B cell (primary cell): Measurements from ENCODE around the gene STK33. TPM values are rescaled to one million over a fixed set of nuclear protein-coding genes. Genes with fewer than 3 reads are reported as not detected.

Experiments
- ATAC-seq: fragments of 200-7000 bp; cut with Tn5 transposase; one replicate; pipeline ENCODE4 v1.10.0; 2021; ENCODE audit warnings: low read depth, mild to moderate bottlenecking, moderate number of reproducible peaks, moderate library complexity
- CTCF ChIA-PET: fragments of 350-600 bp; sonication (Branson Sonifier 250); formaldehyde crosslinking; loops from one replicate; lab custom pipeline; 2021; ENCODE audit warnings: antibody characterized with exemption, inconsistent platforms; lab: Charles Lee
- POLR2A ChIA-PET: fragments of 350-600 bp; sonication (Branson Sonifier 250); formaldehyde crosslinking; loops from one replicate; lab custom pipeline; 2021; ENCODE audit warnings: antibody characterized with exemption; lab: Charles Lee
- DNase-seq: peaks from one replicate; pipeline ENCODE4 v3.0.0; 2013
- H2AFZ ChIP-seq: 2 replicates; pipeline ENCODE4 v1.6.1; 2012; ENCODE audit warnings: mild to moderate bottlenecking, low read depth, low read length; ENCODE audit not compliant: insufficient read depth, poor library complexity, severe bottlenecking
- H3K27ac ChIP-seq, 2 donors: 1 replicate in 1 of 2; 2 replicates in 1 of 2; pipeline ENCODE4 v1.5.1; 2012 to 2013; ENCODE audit warnings: low read length in 2 of 2, mild to moderate bottlenecking in 2 of 2, moderate library complexity in 1 of 2
- H3K27me3 ChIP-seq, 4 experiments: fragments of 200-600 bp in 1 of 4; sonication (generic) in 1 of 4; replicated peaks in 1 of 4; 1 replicate in 2 of 4; 2 replicates in 2 of 4; pipeline versions ENCODE4 v1.6.1 to v1.7.0; 2013 to 2016; ENCODE audit warnings: low read length in 3 of 4, mild to moderate bottlenecking in 2 of 4, mixed read lengths in 1 of 4, moderate library complexity in 1 of 4; ENCODE audit not compliant: insufficient read depth in 4 of 4, control insufficient read depth in 3 of 4; ENCODE audit errors: control extremely low read depth in 1 of 4
- H3K36me3 ChIP-seq, 2 experiments: replicated peaks in 1 of 2; 1 replicate in 1 of 2; 2 replicates in 1 of 2; pipeline versions ENCODE4 v1.6.1 to v1.7.1; 2013; ENCODE audit warnings: low read length in 1 of 2; ENCODE audit not compliant: insufficient read depth in 2 of 2, control insufficient read depth in 1 of 2; ENCODE audit errors: control extremely low read depth in 1 of 2, extremely low read depth in 1 of 2
- H3K4me1 ChIP-seq, 2 donors: fragments of 200-600 bp in 1 of 2; sonication (generic) in 1 of 2; 1 replicate in 1 of 2; 2 replicates in 1 of 2; pipeline versions ENCODE4 v1.5.1 to v1.6.1; 2013 to 2017; ENCODE audit warnings: low read length in 2 of 2; ENCODE audit not compliant: control insufficient read depth in 2 of 2, insufficient read depth in 2 of 2
- H3K4me2 ChIP-seq: replicated peaks from 2 replicates; pipeline ENCODE3; 2012; ENCODE audit warnings: mild to moderate bottlenecking, low read depth, low read length; ENCODE audit not compliant: poor library complexity, severe bottlenecking
- H3K4me3 ChIP-seq, 5 experiments: fragments of 200-600 bp in 1 of 5; sonication (generic) in 1 of 5; 1 replicate in 3 of 5; 2 replicates in 2 of 5; pipeline versions ENCODE4 v1.5.1 to v1.7.0; 2011 to 2016; ENCODE audit warnings: low read length in 4 of 5, mild to moderate bottlenecking in 4 of 5, low read depth in 2 of 5, control low read depth in 1 of 5, moderate library complexity in 1 of 5; ENCODE audit not compliant: insufficient read depth in 1 of 5; ENCODE audit errors: control extremely low read depth in 1 of 5, extremely low read depth in 1 of 5
- H3K79me2 ChIP-seq: fragments of 200-600 bp; sonication (generic); one replicate; pipeline ENCODE4 v1.6.0; 2016; ENCODE audit warnings: low read length; ENCODE audit not compliant: control insufficient read depth, insufficient read depth
- H3K9ac ChIP-seq: fragments of 200-600 bp; sonication (generic); 2 replicates; pipeline ENCODE4 v1.6.1; 2017; ENCODE audit warnings: mild to moderate bottlenecking, low read length, moderate library complexity
- H3K9me3 ChIP-seq, 3 donors: one replicate each; pipeline versions ENCODE4 v1.6.1 to v1.7.1; 2013; ENCODE audit warnings: low read length in 2 of 3; ENCODE audit not compliant: control insufficient read depth in 2 of 3, insufficient read depth in 1 of 3; ENCODE audit errors: control extremely low read depth in 1 of 3
- H4K20me1 ChIP-seq: 2 replicates; pipeline ENCODE4 v1.6.0; 2012; ENCODE audit warnings: mild to moderate bottlenecking, low read length; ENCODE audit not compliant: insufficient read depth, control insufficient read depth, poor library complexity, severe bottlenecking
- H3K27ac Mint-ChIP-seq: one replicate; pipeline ENCODE4 v1.8.0; 2021; ENCODE audit warnings: mixed read lengths
- H3K27me3 Mint-ChIP-seq: one replicate; pipeline ENCODE4 v1.8.0; 2021; ENCODE audit warnings: mixed read lengths
- H3K4me1 Mint-ChIP-seq: one replicate; pipeline ENCODE4 v1.8.0; 2021; ENCODE audit warnings: mixed read lengths
- H3K4me3 Mint-ChIP-seq: one replicate; pipeline ENCODE4 v1.8.0; 2021; ENCODE audit warnings: mixed read lengths
- H3K9me3 Mint-ChIP-seq: one replicate; pipeline ENCODE4 v1.8.0; 2022; ENCODE audit warnings: mixed read lengths; ENCODE audit not compliant: insufficient read depth
- CTCF ChIP-seq: fragments of 200-600 bp; IDR thresholded peaks from one replicate; pipeline ENCODE4 v1.8.0; 2022; ENCODE audit warnings: antibody characterized with exemption, mild to moderate bottlenecking
- EZH2 ChIP-seq: IDR thresholded peaks from 2 replicates; pipeline ENCODE4 v1.6.1; 2012; ENCODE audit warnings: borderline replicate concordance, low read depth, mild to moderate bottlenecking, moderate library complexity, low read length; ENCODE audit not compliant: insufficient read depth, poor library complexity, severe bottlenecking
- WGBS: methylation state at CpG from one replicate; pipeline ENCODE4 v1.1.5; 2013; ENCODE audit warnings: missing lambda C conversion rate; ENCODE audit not compliant: insufficient coverage; 5-methylcytosine and 5-hydroxymethylcytosine counted together
- intact Hi-C: fragments of 100-400 bp; cut with micrococcal nuclease; formaldehyde crosslinking; loops from one replicate; pipeline ENCODE4 v1.10.0; 2022
- polyA plus RNA-seq: library from polyadenylated mRNA; depleted of rRNA; stranded (reverse); fragments of >200 nt; gene quantifications from 2 replicates; pipeline ENCODE4 v1.2.3, GENCODE V29; 2012
- total RNA-seq, 2 donors: library from RNA; stranded (reverse); fragments of 120-200 nt in 1 of 2; gene quantifications; 1 replicate in 1 of 2; 2 replicates in 1 of 2; pipeline versions ENCODE4 v1.2.3 to v1.2.4, GENCODE V29; 2013 to 2022

STK33 gene
- total and polyA plus RNA-seq, 2 donors (not counting 1 experiment from before 2014, with no cell fraction given): 3.1 to 9.3 TPM

- DNase-seq (no peak), ATAC-seq (no peak)
- Histone ChIP-seq H3K79me2 (no peaks in the 10 kb centered on the region), H2AFZ (no peak overlapping the region), H3K9me3 (peaks cover 0 to 1% (median 0%) of the 10 kb centered on the region in 3 donors), H3K4me1 (peaks cover 7 to 10% of the 10 kb centered on the region in 2 donors), H3K36me3 (no peaks in the 10 kb centered on the region), H3K9ac (no peak overlapping the region), H3K27me3 (no peaks in the 10 kb centered on the region), H3K4me2 (no peak overlapping the region), H3K27ac (no peak overlapping the region), H3K4me3 (no peak overlapping the region), H4K20me1 (no peaks in the 10 kb centered on the region)
- no peak for TF ChIP-seq CTCF
- TF ChIP-seq EZH2: no peak
- 96% methylated on average over 5 of the region's 8 CpGs for WGBS
- no peak overlapping the region for H3K27ac Mint-ChIP-seq
- H3K27me3 Mint-ChIP-seq: no peaks in the 10 kb centered on the region
- CTCF ChIA-PET: no interaction called here
- no peaks in the 10 kb centered on the region for H3K9me3 Mint-ChIP-seq
- POLR2A ChIA-PET: no interaction called here
- H3K4me1 Mint-ChIP-seq: peaks cover 5% of the 10 kb centered on the region
- no peak overlapping the region for H3K4me3 Mint-ChIP-seq
- intact Hi-C loops: no loop called here
Observed at GRCh38 chr11:8370812-8371515, 223.1 kb downstream of the STK33 start.

- ChIA-PET POLR2A (no interaction called here), CTCF (no interaction called here)
- Histone ChIP-seq H3K4me3 (no peak overlapping the region), H4K20me1 (no peaks in the 10 kb centered on the region), H3K79me2 (no peaks in the 10 kb centered on the region), H3K36me3 (no peaks in the 10 kb centered on the region), H3K9me3 (no peaks in the 10 kb centered on the region), H2AFZ (no peak overlapping the region), H3K27me3 (no peaks in the 10 kb centered on the region), H3K4me2 (no peak overlapping the region), H3K4me1 (no peaks in the 10 kb centered on the region), H3K27ac (no peak overlapping the region), H3K9ac (no peak overlapping the region)
- Mint-ChIP-seq H3K4me3 (no peak overlapping the region), H3K4me1 (no peaks in the 10 kb centered on the region), H3K9me3 (no peaks in the 10 kb centered on the region), H3K27me3 (no peaks in the 10 kb centered on the region), H3K27ac (no peak overlapping the region)
- DNase-seq (no peak), ATAC-seq (no peak)
- intact Hi-C loops: no loop called here
- 87% methylated on average over 4 of the region's 7 CpGs for WGBS
- TF ChIP-seq EZH2 (no peak), CTCF (no peak)
Observed at GRCh38 chr11:8369592-8370205, 224.3 kb downstream of the STK33 start.
